GM12878 (cell line): ENCODE measurements around the gene PRR23B. TPM values are rescaled to one million over a fixed set of nuclear protein-coding genes. Genes with fewer than 3 reads are reported as not detected.

Experiments
- ATAC-seq: fragments of 200-7000 bp; cut with Tn5 transposase; 3 replicates; pipeline ENCODE4 v1.9.1; 2020; ENCODE audit warnings: mild to moderate bottlenecking, moderate library complexity
- BruUV-seq: library from RNA; stranded (reverse); fragments of 400-500 nt; replicated peaks from 2 replicates; lab custom pipeline; 2021; lab: Mats Ljungman, UMichigan
- CTCF ChIA-PET: fragments of 300-600 bp; sonication (Branson Sonifier 250); formaldehyde crosslinking; extraction: SDS; loops from one replicate; lab custom pipeline; 2021; ENCODE audit warnings: inconsistent platforms; lab: Yijun Ruan, JAX
- POLR2A ChIA-PET: fragments of 350-600 bp; formaldehyde crosslinking; extraction: SDS; loops from one replicate; lab custom pipeline; 2021; ENCODE audit warnings: inconsistent platforms; lab: Charles Lee
- RAD21 ChIA-PET: fragments of 300-600 bp; sonication (Branson Sonifier 250); formaldehyde crosslinking; loops from one replicate; lab custom pipeline; 2023; ENCODE audit warnings: antibody characterized with exemption; ENCODE audit not compliant: unreplicated experiment; lab: Charles Lee
- SMC1A ChIA-PET: fragments of 300-600 bp; sonication (Branson Sonifier 250); formaldehyde crosslinking; loops from one replicate; lab custom pipeline; 2023; ENCODE audit not compliant: unreplicated experiment, uncharacterized antibody; lab: Charles Lee
- DNase-seq: peaks from one replicate; pipeline ENCODE4 v3.0.0-alpha.2; 2011; ENCODE audit warnings: low read depth, low spot score
- FAIRE-seq: peaks from 3 replicates; lab custom pipeline; 2011; peaks lifted over from hg19 to GRCh38; lab: Jason Lieb, UNC
- H2AFZ ChIP-seq: 2 replicates; pipeline ENCODE4 v1.6.0; 2011; ENCODE audit warnings: low read depth, low read length, control low read depth; ENCODE audit not compliant: control insufficient read depth
- H3K27ac ChIP-seq: 2 replicates; pipeline ENCODE4 v1.5.1; 2011; ENCODE audit warnings: control low read depth; ENCODE audit not compliant: control insufficient read depth, insufficient read depth
- H3K27me3 ChIP-seq, 2 experiments: replicated peaks in 1 of 2; 2 replicates each; pipeline versions ENCODE4 v1.6.0 to v1.6.1; 2011; ENCODE audit warnings: low read length in 1 of 2; ENCODE audit not compliant: control insufficient read depth in 2 of 2, insufficient read depth in 2 of 2
- H3K36me3 ChIP-seq, 2 experiments: 2 replicates each; pipeline ENCODE4 v1.5.1; 2011; ENCODE audit warnings: low read length in 1 of 2; ENCODE audit not compliant: control insufficient read depth in 2 of 2, insufficient read depth in 2 of 2
- H3K4me1 ChIP-seq: 2 replicates; pipeline ENCODE4 v1.6.1; 2011; ENCODE audit warnings: mild to moderate bottlenecking, low read length, moderate library complexity, mixed read lengths; ENCODE audit not compliant: control insufficient read depth, insufficient read depth
- H3K4me2 ChIP-seq: 2 replicates; pipeline ENCODE4 v1.6.0; 2011; ENCODE audit warnings: control low read depth; ENCODE audit not compliant: control insufficient read depth, insufficient read depth
- H3K4me3 ChIP-seq: fragments of 200-600 bp; sonication (generic); 2 replicates; pipeline ENCODE4 v1.5.1; 2016
- H3K79me2 ChIP-seq: 2 replicates; pipeline ENCODE4 v1.6.0; 2011; ENCODE audit warnings: low read length; ENCODE audit not compliant: control insufficient read depth, insufficient read depth
- H3K9ac ChIP-seq: 2 replicates; pipeline ENCODE4 v1.8.0; 2011; ENCODE audit warnings: low read length, control low read depth, mixed read lengths; ENCODE audit not compliant: control insufficient read depth, insufficient read depth
- H3K9me3 ChIP-seq: replicated peaks from 3 replicates; pipeline ENCODE4 v1.5.1; 2011; ENCODE audit warnings: mild to moderate bottlenecking, low read length; ENCODE audit not compliant: control insufficient read depth, insufficient read depth
- H4K20me1 ChIP-seq: 2 replicates; pipeline ENCODE4 v1.6.0; 2011; ENCODE audit not compliant: control insufficient read depth, insufficient read depth
- ATF7 ChIP-seq: fragments of 450-650 bp; IDR thresholded peaks from 2 replicates; pipeline ENCODE4 v1.6.1; 2016; ENCODE audit warnings: low read depth, mild to moderate bottlenecking
- BRCA1 ChIP-seq: IDR thresholded peaks from 2 replicates; pipeline ENCODE4 v1.6.1; 2011; ENCODE audit warnings: low read depth, low read length, improper control_type of control experiment
- KAT2A ChIP-seq: conservative IDR thresholded peaks from 2 replicates; pipeline ENCODE4 v1.6.1; 2011; ENCODE audit warnings: low read depth, low read length; ENCODE audit not compliant: control insufficient read depth
- NR2C1 ChIP-seq: fragments of 450-650 bp; IDR thresholded peaks from 2 replicates; pipeline ENCODE4 v1.6.1; 2017; ENCODE audit warnings: antibody characterized with exemption, mild to moderate bottlenecking, moderate library complexity
- PAX5 ChIP-seq: IDR thresholded peaks from 2 replicates; pipeline ENCODE4 v1.6.1; 2011; ENCODE audit warnings: low read depth, low read length, borderline replicate concordance
- TCF7 ChIP-seq: IDR thresholded peaks from 2 replicates; pipeline ENCODE4 v1.6.1; 2014; ENCODE audit warnings: antibody characterized with exemption, borderline replicate concordance
- WGBS: methylation state at CpG from one replicate; pipeline ENCODE4 v1.1.6; 2016; ENCODE audit warnings: low lambda C conversion rate; ENCODE audit not compliant: insufficient replicate concordance, insufficient coverage; ENCODE audit errors: missing lambda C conversion rate; 5-methylcytosine and 5-hydroxymethylcytosine counted together
- in situ Hi-C: fragments of 300-500 bp; cut with MboI; formaldehyde crosslinking; loops from 9 replicates; pipeline ENCODE4 v1.14.3; 2018; ENCODE audit warnings: mixed read lengths
- intact Hi-C: fragments of 100-400 bp; cut with micrococcal nuclease; formaldehyde crosslinking; loops from one replicate; pipeline ENCODE4 v1.14.2; 2022; ENCODE audit not compliant: unreplicated experiment
- polyA plus RNA-seq, 11 experiments: library from polyadenylated mRNA; depleted of rRNA in 4 of 11; unstranded in 6 of 11; stranded (reverse) in 5 of 11; fragments of >200 nt; fragmentation: Nextera tagmentation in 4 of 11; fragmentation: Illumina TruSeq in 1 of 11; extraction: Ambion mirVana in 4 of 11; extraction: Trizol in 1 of 11; gene quantifications; 1 replicate in 1 of 11; 2 replicates in 10 of 11; pipeline versions ENCODE4 v1.2.1 to v1.2.3, GENCODE V29; 2011 to 2016; ENCODE audit warnings: inconsistent platforms in 2 of 11, missing spikeins in 2 of 11, low read depth in 1 of 11
- total RNA-seq, 4 experiments: library from RNA; depleted of rRNA in 3 of 4; stranded (reverse); fragments of >200 nt in 3 of 4; fragmentation: Illumina TruSeq in 1 of 4; extraction: Trizol in 1 of 4; gene quantifications; 2 replicates each; pipeline versions ENCODE4 v1.2.1 to v1.2.3, GENCODE V29; 2013 to 2021
- TF ChIP-seq, protein P1 (sequence below): IDR thresholded peaks from 2 replicates; pipeline ENCODE4 v1.6.1; 2011; ENCODE audit warnings: borderline replicate concordance, low read depth, mild to moderate bottlenecking, moderate library complexity, mixed read lengths, low read length; ENCODE audit not compliant: insufficient read depth; ENCODE audit errors: extremely low read length
- TF ChIP-seq, protein P2 (sequence below): fragments of 450-650 bp; IDR thresholded peaks from 2 replicates; pipeline ENCODE4 v1.6.1; 2017; ENCODE audit warnings: mild to moderate bottlenecking, low read depth, inconsistent platforms; ENCODE audit not compliant: poor library complexity, severe bottlenecking

The PRR23B gene
- total and polyA plus RNA-seq, 10 of the 15 experiments (the other 5 are each of a cell fraction or from before 2014, with no cell fraction given) = not detected

DNA sequence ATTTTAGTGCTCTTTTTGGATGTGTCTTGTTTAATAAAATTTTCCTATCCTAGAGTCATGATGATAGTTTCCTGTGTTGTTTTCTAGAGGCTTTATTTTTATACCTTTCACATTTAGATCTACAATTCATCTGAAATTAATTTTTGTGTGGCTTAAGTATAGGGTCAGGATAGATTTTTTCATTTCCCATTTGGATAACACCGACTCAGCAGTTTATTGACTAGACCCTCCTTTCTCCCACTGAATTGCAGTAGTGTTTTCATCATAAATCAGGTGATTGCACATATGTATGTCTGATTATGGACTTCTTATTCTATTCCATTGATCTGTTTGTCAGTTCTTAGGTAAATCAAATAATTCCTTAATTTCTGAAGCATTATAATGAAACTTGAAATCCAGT, 25.0 kb downstream of the PRR23B start:
- ChIA-PET SMC1A (no interaction called here), CTCF (no interaction called here), RAD21 (no interaction called here), POLR2A (no interaction called here)
- no peaks in the 10 kb centered on the region for H3K9me3 ChIP-seq
- no peaks in the 10 kb centered on the region for H3K79me2 ChIP-seq
- H3K4me3 ChIP-seq = no peak overlapping the region
- H4K20me1 ChIP-seq = no peaks in the 10 kb centered on the region
- no peaks in the 10 kb centered on the region for H3K4me1 ChIP-seq
- no TSS peak for BruUV-seq
- no peaks in the 10 kb centered on the region for H3K36me3 ChIP-seq
- H3K4me2 ChIP-seq = no peak overlapping the region
- intact Hi-C loops = no loop called here
- H3K27ac ChIP-seq = no peak overlapping the region
- no peak for FAIRE-seq
- 4% methylated on average over 1 of the region's 1 CpG for WGBS
- no peak for DNase-seq
- in situ Hi-C loops = no loop called here
- no peak overlapping the region for H2AFZ ChIP-seq
- TF ChIP-seq, protein P1, sequence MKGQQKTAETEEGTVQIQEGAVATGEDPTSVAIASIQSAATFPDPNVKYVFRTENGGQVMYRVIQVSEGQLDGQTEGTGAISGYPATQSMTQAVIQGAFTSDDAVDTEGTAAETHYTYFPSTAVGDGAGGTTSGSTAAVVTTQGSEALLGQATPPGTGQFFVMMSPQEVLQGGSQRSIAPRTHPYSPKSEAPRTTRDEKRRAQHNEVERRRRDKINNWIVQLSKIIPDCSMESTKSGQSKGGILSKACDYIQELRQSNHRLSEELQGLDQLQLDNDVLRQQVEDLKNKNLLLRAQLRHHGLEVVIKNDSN = no peak
- TF ChIP-seq KAT2A (no peak), ATF7 (no peak), TCF7 (no peak), NR2C1 (no peak), PAX5 (no peak), BRCA1 (no peak)
- TF ChIP-seq, protein P2, sequence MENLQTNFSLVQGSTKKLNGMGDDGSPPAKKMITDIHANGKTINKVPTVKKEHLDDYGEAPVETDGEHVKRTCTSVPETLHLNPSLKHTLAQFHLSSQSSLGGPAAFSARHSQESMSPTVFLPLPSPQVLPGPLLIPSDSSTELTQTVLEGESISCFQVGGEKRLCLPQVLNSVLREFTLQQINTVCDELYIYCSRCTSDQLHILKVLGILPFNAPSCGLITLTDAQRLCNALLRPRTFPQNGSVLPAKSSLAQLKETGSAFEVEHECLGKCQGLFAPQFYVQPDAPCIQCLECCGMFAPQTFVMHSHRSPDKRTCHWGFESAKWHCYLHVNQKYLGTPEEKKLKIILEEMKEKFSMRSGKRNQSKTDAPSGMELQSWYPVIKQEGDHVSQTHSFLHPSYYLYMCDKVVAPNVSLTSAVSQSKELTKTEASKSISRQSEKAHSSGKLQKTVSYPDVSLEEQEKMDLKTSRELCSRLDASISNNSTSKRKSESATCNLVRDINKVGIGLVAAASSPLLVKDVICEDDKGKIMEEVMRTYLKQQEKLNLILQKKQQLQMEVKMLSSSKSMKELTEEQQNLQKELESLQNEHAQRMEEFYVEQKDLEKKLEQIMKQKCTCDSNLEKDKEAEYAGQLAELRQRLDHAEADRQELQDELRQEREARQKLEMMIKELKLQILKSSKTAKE = no peak
- no peak overlapping the region for H3K9ac ChIP-seq
- 0 out of 4 replicates have a peak, but pooled peaks cover 0 to 2% of the 10 kb centered on the region in 2 experiments for H3K27me3 ChIP-seq
- no peak for ATAC-seq
